NK-92 (cell line): ENCODE data around the gene SFSWAP.
"Not testable (repeated sequence)": the region's sequence is repeated elsewhere in the genome, so short reads cannot be mapped to it uniquely, and the experiment has no call there.

Experiments
- DNase-seq: peaks from one replicate; lab custom pipeline; 2025; ENCODE audit not compliant: unreplicated experiment; lab: John Stamatoyannopoulos, UW

SFSWAP gene

DNA sequence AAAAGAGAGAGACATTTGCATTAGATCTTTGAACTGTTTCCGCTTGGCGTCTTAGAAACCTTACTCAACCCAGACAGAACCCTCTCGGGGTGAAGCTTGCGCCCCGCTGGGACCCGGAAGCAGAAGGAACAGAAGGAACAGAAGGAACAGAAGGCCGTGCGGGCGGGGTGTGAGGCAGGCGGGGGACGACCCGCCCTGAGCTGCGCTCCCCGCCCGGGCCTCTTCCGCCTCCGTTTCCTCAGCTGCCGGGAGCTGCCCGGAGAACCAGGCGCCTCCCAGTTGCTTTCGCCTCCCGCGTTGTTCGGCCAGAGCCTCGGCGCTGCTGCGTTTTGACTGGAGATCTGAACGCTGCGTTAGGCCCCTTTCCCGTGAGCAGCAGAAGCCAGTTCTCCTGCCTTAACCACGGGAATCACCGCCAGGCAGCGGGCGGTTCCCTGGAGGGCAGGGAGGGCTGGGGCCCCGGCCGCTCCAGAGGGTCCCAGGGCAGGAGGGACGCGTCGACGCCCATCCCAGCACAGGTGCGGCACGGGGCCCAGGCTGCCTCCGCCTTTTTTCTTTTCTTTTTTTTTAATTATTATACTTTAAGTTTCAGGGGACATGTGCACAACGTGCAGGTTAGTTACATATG, 98.0 kb downstream of the SFSWAP start:
- no peak for DNase-seq

- not testable (repeated sequence) for DNase-seq
These were observed 98.8 kb downstream of the SFSWAP start for GRCh38 chr12:131809476-131810254.

DNA sequence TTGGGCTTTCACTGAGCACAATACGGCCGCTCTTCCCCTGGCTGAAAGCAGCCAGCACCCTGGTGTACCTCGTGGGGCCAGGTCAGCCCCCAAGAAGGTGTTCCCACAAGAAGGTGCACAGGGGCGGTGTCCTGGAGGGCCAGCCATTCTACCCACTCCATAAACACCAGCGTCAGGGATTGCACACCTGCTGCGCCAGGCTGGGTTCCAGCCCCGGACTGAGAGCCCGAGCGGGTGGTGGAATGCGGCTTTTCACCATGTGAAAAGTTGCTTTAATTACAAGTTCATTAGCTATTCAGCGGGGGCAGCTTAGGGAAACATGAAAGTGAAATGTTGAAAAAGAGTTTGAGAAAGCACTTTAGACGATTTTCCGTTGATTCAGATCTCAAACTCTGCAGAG, 99.8 kb downstream of the SFSWAP start:
- DNase-seq, result no peak

- no peak for DNase-seq
These were observed 104.2 kb downstream of the SFSWAP start for GRCh38 chr12:131815131-131815530.

- DNase-seq, result no peak
These were observed 105.6 kb downstream of the SFSWAP start for GRCh38 chr12:131816495-131816894.

DNA sequence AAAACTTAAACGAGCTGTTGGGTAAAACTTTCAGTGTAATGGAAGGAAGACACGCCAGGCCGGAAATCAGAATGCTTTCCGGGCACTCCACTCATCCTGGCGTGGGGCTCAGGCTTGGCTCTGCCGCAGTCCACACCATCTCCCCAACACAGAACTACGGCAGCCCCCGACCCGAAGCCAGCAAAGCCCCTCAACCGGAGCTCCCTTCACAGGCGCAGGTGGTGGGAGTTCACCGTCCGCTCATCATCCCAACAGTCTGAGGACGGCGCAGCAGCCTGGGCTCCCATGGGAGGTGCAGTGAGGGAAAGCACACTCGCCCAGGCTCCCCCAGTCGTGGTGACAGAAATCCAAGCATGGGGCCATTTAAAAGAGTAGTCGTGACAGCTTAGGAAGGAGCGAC, 106.4 kb downstream of the SFSWAP start:
- no peak for DNase-seq

DNA sequence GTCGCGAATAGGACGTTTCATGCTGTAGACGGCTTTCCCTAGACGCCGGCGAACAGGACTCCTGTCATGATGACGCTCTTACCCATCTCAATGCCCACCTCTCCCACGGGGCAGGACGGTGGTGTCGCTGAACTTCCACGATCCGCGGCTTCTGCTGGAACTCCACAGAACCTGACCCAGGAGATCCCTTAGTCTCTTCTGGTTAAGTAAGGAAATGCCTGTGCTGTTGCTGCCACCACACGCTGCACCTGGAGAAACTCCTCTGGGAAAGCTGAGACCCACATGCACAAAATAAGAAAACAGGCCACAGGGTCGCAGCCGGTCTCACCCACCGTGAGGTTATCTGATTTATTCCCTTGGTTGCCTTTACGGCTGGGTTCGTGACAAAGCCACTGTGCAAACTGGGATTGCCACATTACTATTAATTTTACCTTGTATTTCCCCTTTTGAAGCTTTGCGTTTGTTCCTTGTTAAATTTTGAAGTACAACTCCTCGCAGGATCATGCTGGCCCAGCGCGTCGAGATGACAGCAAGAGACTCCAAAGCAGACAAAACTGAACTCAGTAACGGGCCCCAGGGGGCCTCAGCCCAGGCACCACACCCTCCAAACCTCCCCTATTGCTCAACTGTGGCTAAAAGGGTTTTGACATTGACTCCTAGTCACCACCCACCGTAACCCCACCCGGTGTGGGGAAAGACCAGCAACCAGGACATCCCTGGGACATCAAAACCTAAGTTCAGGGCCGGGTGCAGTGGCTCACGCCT, 108.1 kb downstream of the SFSWAP start:
- no peak for DNase-seq

DNA sequence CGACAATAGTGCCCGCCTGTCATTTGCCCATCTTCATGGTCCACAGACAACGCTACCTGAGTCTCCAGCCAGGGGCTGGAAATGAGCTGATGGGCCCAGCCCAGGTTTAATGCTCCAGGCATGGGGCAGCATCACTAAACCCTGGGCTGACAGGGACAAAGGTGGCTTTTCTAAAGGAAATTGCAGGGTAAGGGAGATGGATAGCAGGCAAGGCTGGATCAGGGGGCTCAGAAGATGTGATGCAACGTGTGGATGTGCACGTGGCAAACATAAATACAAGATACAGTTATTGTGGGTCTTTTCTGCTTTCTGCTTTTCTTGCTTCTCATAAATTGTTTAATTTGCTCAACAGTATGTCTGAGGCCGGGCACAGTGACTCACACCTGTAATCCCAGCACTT, 113.6 kb downstream of the SFSWAP start:
- no peak for DNase-seq

DNA sequence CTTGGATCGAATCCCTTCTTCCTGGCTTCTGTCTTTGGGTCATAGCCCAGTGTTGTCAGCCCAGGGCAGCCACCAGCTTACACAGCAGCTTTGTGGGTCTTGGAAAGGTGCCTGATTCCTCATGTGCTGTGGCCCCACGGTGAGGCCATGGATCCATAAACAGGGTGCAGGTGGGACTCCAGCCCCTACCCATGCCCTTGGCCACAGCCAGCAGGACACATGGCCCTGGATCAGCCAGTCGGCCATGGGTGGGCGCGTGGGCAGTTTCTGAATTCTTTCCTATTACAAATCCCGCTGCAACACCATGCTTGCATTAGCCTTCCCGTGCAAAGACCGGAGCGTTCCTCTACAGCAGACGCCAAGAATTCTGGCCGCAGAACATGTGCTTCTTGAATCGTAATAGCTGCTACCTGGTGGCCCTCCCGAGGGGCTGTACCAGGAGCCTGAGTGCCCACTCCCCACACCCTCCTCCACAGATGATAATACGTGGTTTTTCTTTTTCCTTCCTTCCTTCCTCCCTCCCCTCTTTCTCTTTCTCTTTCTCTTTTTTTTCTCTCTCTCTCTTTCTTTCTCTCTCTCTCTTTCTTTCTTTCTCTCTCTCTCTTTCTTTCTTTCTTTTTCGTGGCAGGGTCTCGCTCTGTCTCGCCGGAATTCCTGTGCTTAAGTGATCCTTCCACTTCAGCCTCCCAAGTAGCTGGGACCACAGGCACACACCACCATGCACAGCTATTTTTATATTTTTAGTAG, 114.4 kb downstream of the SFSWAP start:
- no peak for DNase-seq

DNA sequence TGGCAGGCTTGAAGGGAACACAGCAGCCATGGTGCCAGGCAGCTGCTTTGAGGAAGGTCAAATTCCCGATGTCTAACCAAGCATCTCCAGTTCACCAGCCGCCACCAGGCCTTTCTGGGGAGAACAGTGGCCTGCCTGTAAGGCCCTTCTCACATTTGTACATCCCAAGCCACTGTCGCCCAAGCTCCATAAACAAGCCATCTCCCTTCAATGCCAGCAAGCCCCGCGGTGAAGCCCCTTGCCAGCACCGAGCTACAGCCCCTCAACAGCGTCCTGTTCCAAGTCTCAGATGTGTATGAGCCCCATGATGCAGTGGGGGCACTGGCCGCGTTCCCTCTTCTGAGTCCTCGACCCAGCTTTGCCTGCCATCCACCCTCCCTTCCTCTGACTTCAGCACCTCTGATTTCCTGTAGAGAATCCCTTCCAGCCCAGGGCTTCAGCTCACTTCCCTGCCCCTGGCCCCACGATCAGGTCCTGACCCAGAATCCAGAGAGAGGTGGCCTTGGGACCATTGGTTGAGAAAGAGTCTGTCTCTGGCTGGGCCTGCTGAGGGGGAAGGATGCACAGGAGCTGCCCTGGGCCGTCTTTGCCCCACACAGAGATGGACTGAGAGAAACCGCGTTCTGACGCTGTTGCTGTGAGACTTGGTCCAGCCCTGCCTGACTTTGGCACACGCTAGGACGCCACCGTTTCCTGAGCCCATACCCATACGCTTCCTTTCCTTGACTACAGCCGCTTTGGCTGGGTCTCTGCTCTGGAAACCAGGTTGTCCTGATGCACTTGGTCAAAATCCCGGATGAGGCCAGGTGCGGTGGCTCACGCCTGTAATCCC, 115.4 kb downstream of the SFSWAP start:
- DNase-seq, result no peak

GRCh38 chr12:131827961-131828534, 117.2 kb downstream of the SFSWAP start, which contains the start of gene MMP17:
Gene MMP17 (plus strand): TSS chr12:131828393. CDS start chr12:131828495, 102 bp downstream.
- no peak for DNase-seq

DNA sequence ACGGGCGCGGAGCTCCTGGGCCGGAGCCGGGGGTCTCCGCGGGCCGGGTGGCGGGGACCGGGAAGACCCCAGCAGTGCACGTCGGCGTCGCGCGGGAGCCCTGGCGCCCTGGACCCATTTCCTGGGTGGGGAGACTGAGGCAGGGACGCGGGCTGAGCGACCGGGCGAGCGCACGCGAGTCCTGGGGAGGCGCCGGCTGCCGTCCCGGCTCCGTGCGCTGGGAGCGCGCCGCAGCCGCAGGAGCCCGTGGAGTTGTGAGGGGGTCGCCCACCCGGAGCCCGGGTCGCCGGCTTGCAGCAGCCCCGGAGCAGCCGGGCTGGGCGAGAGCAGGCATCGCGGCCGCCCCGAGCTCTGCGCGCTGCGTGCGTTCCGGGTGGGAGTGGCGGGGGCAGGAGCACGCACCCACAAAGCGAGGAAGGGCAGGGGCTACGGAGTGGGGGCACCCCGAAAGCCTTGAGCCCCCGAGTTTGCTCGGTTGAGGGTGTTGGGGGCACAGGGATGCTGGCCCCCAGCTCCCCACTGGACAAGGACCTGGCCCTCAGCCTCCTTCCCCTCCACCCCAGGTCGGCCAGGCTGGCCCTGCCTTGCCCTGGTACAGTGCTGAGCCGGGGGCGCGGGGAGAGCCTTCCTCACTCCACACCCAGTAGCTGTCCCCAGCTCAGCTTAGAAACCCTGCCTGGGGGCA, 117.9 kb downstream of the SFSWAP start:
- DNase-seq, result no peak

DNA sequence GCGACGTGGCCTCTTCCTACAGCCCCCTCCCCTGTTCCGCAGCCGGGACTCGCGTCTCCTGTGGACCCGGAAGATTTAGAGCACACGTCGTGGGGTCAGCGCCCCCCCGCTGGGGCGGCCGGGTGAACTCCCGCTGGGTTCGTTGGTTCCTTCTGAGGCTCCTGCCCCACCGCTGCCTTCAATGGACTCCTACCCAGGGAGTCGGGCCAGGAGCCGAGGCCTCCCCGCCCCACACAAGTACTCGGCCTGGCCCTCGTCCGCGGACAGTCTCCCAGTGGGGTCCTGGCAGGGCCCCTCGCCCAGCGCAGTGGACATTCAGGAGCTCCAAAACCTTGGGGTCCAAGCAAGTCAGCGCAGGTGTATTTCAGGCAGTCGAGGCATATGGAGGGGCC, 118.5 kb downstream of the SFSWAP start:
- DNase-seq, result no peak

- no peak for DNase-seq
These were observed 119.0 kb downstream of the SFSWAP start for GRCh38 chr12:131829791-131830334.

DNA sequence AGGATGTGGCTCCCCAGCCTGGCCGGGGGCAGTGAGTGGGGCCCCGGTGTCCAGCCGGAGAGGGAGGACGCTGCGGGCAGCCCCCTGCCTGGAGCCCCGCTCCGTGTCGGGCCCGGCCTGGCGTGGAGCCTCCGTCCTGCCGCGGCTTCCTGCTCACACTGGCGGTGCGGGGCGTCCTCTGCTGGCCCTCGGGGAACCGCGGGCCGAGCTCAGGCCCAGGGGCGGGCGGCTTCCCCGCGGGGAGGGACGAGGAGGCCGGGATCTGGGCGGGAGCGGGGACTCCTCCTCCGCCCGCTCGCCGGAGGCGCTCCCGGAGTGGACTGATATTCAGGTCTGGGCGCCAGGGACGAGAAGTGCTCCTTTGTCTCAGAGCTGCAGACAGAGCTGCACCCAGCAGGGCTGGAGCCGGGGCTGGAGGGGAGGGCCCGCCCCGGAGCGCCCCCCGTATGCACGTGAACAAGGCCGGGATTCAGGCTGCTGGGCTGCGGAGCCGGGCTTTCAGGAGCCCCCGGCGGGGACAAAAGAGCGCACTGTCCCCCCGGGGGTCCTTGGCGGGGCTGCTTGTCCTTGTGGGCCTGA, 119.5 kb downstream of the SFSWAP start:
- no peak for DNase-seq

GRCh38 chr12:131830914-131831571, 120.2 kb downstream of the SFSWAP start:
- no peak for DNase-seq

DNA sequence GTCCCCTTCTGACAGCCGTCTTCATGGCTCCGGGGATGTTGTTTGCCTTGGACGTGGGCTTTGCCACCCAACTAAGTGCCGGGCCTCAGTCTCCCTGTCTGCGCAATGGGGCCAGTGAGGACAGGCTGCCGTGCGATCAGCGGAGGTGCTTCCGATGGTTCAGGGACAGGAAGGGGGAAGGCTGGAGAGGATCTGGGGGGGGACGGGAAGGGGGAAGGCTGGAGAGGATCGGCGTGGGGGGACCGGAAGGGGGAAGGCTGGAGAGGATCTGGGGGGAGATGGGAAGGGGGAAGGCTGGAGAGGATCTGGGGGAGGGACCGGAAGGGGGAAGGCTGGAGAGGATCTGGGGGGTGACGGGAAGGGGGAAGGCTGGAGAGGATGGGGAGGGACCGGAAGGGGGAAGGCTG, 120.7 kb downstream of the SFSWAP start:
- no peak for DNase-seq
